GM06990 (cell line): ENCODE measurements around the gene CTNNA2.

Source experiments
- DNase-seq: peaks from one replicate; pipeline ENCODE4 v3.0.0-alpha.2; 2011; ENCODE audit not compliant: insufficient read length; ENCODE audit errors: extremely low read depth
- H3K27me3 ChIP-seq: replicated peaks from 2 replicates; pipeline ENCODE4 v1.6.0; 2011; ENCODE audit warnings: low read length; ENCODE audit not compliant: control insufficient read depth, insufficient read depth
- H3K36me3 ChIP-seq: 2 replicates; pipeline ENCODE4 v1.5.1; 2011; ENCODE audit warnings: low read length; ENCODE audit not compliant: control insufficient read depth, insufficient read depth
- H3K4me3 ChIP-seq: replicated peaks from 2 replicates; pipeline ENCODE4 v1.5.1; 2011; ENCODE audit warnings: low read depth, mild to moderate bottlenecking, control low read depth, low read length
- CTCF ChIP-seq: IDR thresholded peaks from 2 replicates; pipeline ENCODE4 v1.5.1; 2011; ENCODE audit warnings: low read length, control low read depth, mild to moderate bottlenecking, inconsistent platforms; ENCODE audit not compliant: insufficient read depth, poor library complexity, severe bottlenecking

The CTNNA2 gene

GRCh38 chr2:79750321-79750720, 237.5 kb downstream of the CTNNA2 start:
- no peaks in the 10 kb centered on the region for H3K27me3 ChIP-seq
- no peak for TF ChIP-seq CTCF
- no peak overlapping the region for H3K4me3 ChIP-seq
- no peaks in the 10 kb centered on the region for H3K36me3 ChIP-seq
- no peak for DNase-seq

GRCh38 chr2:79757526-79757925, 244.7 kb downstream of the CTNNA2 start:
- TF ChIP-seq CTCF: no peak
- no peaks in the 10 kb centered on the region for H3K27me3 ChIP-seq
- no peak overlapping the region for H3K4me3 ChIP-seq
- H3K36me3 ChIP-seq: no peaks in the 10 kb centered on the region
- no peak for DNase-seq

- Histone ChIP-seq H3K36me3 (no peaks in the 10 kb centered on the region), H3K27me3 (no peaks in the 10 kb centered on the region), H3K4me3 (no peak overlapping the region)
- no peak for DNase-seq
- TF ChIP-seq CTCF: no peak
Observed at GRCh38 chr2:79758042-79758441, 245.2 kb downstream of the CTNNA2 start.

- Histone ChIP-seq H3K27me3 (no peaks in the 10 kb centered on the region), H3K4me3 (no peak overlapping the region), H3K36me3 (no peaks in the 10 kb centered on the region)
- TF ChIP-seq CTCF: no peak
- no peak for DNase-seq
Observed at GRCh38 chr2:79758749-79759282, 246.0 kb downstream of the CTNNA2 start.

GRCh38 chr2:79770926-79771325, 258.1 kb downstream of the CTNNA2 start:
- Histone ChIP-seq H3K36me3 (no peaks in the 10 kb centered on the region), H3K4me3 (no peak overlapping the region), H3K27me3 (no peaks in the 10 kb centered on the region)
- no peak for TF ChIP-seq CTCF
- DNase-seq: no peak

- no peak for TF ChIP-seq CTCF
- DNase-seq: no peak
- Histone ChIP-seq H3K27me3 (no peaks in the 10 kb centered on the region), H3K4me3 (no peak overlapping the region), H3K36me3 (no peaks in the 10 kb centered on the region)
Observed at GRCh38 chr2:79771493-79771892, 258.6 kb downstream of the CTNNA2 start.
